T-cell (primary cell): Measurements from ENCODE around the gene ZNF266. TPM values are rescaled to one million over a fixed set of nuclear protein-coding genes. Genes with fewer than 3 reads are reported as not detected.

Source experiments
- ATAC-seq, 4 experiments: fragments of 200-7000 bp in 3 of 4; fragments of 150-1000 bp in 1 of 4; cut with Tn5 transposase; replicated peaks in 1 of 4; 1 replicate in 3 of 4; 2 replicates in 1 of 4; pipeline ENCODE4 v1.10.0; 2021; ENCODE audit warnings: moderate library complexity in 3 of 4, mild to moderate bottlenecking in 2 of 4, moderate number of reproducible peaks in 1 of 4
- CTCF ChIA-PET, 2 donors: fragments of 300-600 bp; sonication (Branson Sonifier 250); formaldehyde crosslinking; loops; one replicate each; lab custom pipeline; 2022; ENCODE audit warnings: antibody characterized with exemption in 2 of 2; lab: Charles Lee
- POLR2A ChIA-PET, 2 donors: fragments of 300-600 bp; sonication (Branson Sonifier 250); formaldehyde crosslinking; loops; one replicate each; lab custom pipeline; 2022; ENCODE audit warnings: antibody characterized with exemption in 2 of 2; lab: Charles Lee
- DNase-seq, 35 experiments: peaks; one replicate each; pipeline versions ENCODE4 v3.0.0 to v3.0.0-alpha.2; 2013 to 2023
- H3K27ac ChIP-seq: one replicate; pipeline ENCODE4 v1.5.1; 2013; ENCODE audit warnings: low read length
- H3K27me3 ChIP-seq, 2 experiments: replicated peaks in 1 of 2; 1 replicate in 1 of 2; 2 replicates in 1 of 2; pipeline versions ENCODE4 v1.6.1 to v1.7.0; 2013; ENCODE audit warnings: low read length in 1 of 2, mixed read lengths in 1 of 2; ENCODE audit not compliant: control insufficient read depth in 2 of 2, insufficient read depth in 2 of 2; ENCODE audit errors: extremely low read depth in 1 of 2
- H3K36me3 ChIP-seq, 2 donors: 1 replicate in 1 of 2; 2 replicates in 1 of 2; pipeline versions ENCODE4 v1.6.1 to v1.7.0; 2013; ENCODE audit warnings: low read length in 1 of 2; ENCODE audit not compliant: control insufficient read depth in 2 of 2, insufficient read depth in 1 of 2; ENCODE audit errors: extremely low read depth in 1 of 2
- H3K4me1 ChIP-seq, 2 experiments: 1 replicate in 1 of 2; 2 replicates in 1 of 2; pipeline versions ENCODE4 v1.6.1 to v1.7.0; 2013; ENCODE audit warnings: low read length in 2 of 2, mixed read lengths in 1 of 2; ENCODE audit not compliant: insufficient read depth in 2 of 2, control insufficient read depth in 1 of 2; ENCODE audit errors: extremely low read depth in 1 of 2
- H3K4me3 ChIP-seq, 2 donors: 1 replicate in 1 of 2; 2 replicates in 1 of 2; pipeline versions ENCODE4 v1.5.1 to v1.7.0; 2013; ENCODE audit warnings: mild to moderate bottlenecking in 2 of 2, low read length in 1 of 2, moderate library complexity in 1 of 2; ENCODE audit not compliant: control insufficient read depth in 1 of 2; ENCODE audit errors: extremely low read depth in 1 of 2
- H3K9me3 ChIP-seq: 2 replicates; pipeline ENCODE4 v1.7.0; 2013
- H3K27ac Mint-ChIP-seq, 2 donors: one replicate each; pipeline ENCODE4 v1.8.0; 2020 to 2021; ENCODE audit warnings: mild to moderate bottlenecking in 2 of 2, mixed read lengths in 2 of 2
- H3K27me3 Mint-ChIP-seq, 2 donors: one replicate each; pipeline ENCODE4 v1.8.0; 2021 to 2022; ENCODE audit warnings: mixed read lengths in 2 of 2
- H3K36me3 Mint-ChIP-seq: one replicate; pipeline ENCODE4 v1.8.0; 2021; ENCODE audit warnings: mixed read lengths
- H3K4me1 Mint-ChIP-seq, 3 donors: one replicate each; pipeline ENCODE4 v1.8.0; 2020 to 2022; ENCODE audit warnings: mixed read lengths in 3 of 3, mild to moderate bottlenecking in 1 of 3
- H3K4me3 Mint-ChIP-seq, 3 donors: one replicate each; pipeline ENCODE4 v1.8.0; 2020 to 2022; ENCODE audit warnings: mild to moderate bottlenecking in 3 of 3, mixed read lengths in 3 of 3, moderate library complexity in 3 of 3
- H3K9me3 Mint-ChIP-seq, 3 donors: one replicate each; pipeline ENCODE4 v1.8.0; 2020 to 2022; ENCODE audit warnings: mixed read lengths in 3 of 3
- WGBS: methylation state at CpG from one replicate; pipeline ENCODE4 v1.1.5; 2013; ENCODE audit warnings: missing lambda C conversion rate; ENCODE audit not compliant: insufficient coverage; 5-methylcytosine and 5-hydroxymethylcytosine counted together
- total RNA-seq, 35 experiments: library from RNA in 6 of 35; stranded (reverse) in 6 of 35; fragments of 120-200 nt in 1 of 35; gene quantifications; one replicate each; pipeline versions ENCODE4 v1.2.1 to v1.2.4 and lab custom pipeline; 2013 to 2026

Gene ZNF266
- total RNA-seq, 5 donors from 2014 or later (not counting 1 experiment from before 2014, with no cell fraction given), result 44.2 to 117 (median 71.1) TPM

DNA sequence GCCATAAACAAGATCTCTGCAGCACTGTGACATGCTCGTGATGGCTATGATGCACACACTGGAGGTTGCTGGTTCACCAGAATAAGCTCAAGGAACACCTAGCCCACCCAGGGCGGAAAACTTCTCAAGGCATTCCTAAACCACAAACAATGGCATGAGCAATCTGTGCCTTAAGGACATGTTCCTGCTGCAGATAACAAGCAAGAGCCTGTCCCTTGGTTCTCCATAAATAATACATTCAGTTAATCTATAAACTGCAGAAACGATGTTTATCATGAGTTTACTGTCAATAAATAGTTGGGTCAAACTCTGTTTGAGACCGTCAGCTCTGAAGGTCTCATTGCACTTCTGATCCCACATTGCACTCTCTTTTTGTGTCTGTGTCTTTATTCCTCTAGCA, 18.6 kb upstream of the ZNF266 start:
- ChIA-PET CTCF (no interaction called here), POLR2A (no interaction called here)
- ATAC-seq (no peak), DNase-seq (no peak)
- Histone ChIP-seq H3K27ac (no peak overlapping the region), H3K9me3 (peaks cover 14% of the 10 kb centered on the region), H3K27me3 (no peaks in the 10 kb centered on the region), H3K36me3 (no peaks in the 10 kb centered on the region), H3K4me1 (no peaks in the 10 kb centered on the region), H3K4me3 (no peak overlapping the region)
- Mint-ChIP-seq H3K4me1 (no peaks in the 10 kb centered on the region), H3K4me3 (no peak overlapping the region), H3K9me3 (peaks cover 28 to 66% (median 65%) of the 10 kb centered on the region in 3 donors), H3K27me3 (no peaks in the 10 kb centered on the region), H3K27ac (no peak overlapping the region), H3K36me3 (peaks cover 10% of the 10 kb centered on the region)
- WGBS, result 72% methylated on average over 3 of the region's 4 CpGs

DNA sequence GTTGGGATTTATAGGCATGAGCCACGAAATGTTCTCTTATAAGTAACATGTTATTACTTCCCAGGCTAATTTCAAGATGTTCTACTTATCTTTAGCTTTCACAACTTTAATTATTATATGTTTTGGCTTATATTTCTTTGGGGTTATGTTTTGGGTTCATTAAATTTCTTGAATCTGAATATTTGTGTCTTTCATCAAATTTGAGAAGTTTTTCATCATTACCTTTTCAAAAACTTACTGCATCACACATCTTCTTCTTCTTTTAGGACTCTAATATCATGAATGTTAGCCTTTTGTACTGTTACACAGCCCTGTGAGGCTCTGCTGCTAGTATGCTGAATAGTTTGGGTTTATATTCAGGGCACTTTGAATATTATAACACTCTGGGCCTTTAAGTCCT, 9.7 kb upstream of the ZNF266 start:
- ATAC-seq (no peak), DNase-seq (no peak)
- no CpG with 5 or more reads among the region's 1 CpG for WGBS
- Mint-ChIP-seq H3K9me3 (peaks cover 11 to 41% (median 24%) of the 10 kb centered on the region in 3 donors), H3K4me1 (no peaks in the 10 kb centered on the region), H3K36me3 (peaks cover 38% of the 10 kb centered on the region), H3K4me3 (no peak overlapping the region), H3K27ac (no peak overlapping the region), H3K27me3 (no peaks in the 10 kb centered on the region)
- H3K4me1 ChIP-seq, result no peaks in the 10 kb centered on the region
- ChIA-PET POLR2A (no interaction called here), CTCF (interaction anchor here in 1 of 2 donors (0.6 kb wide), 1 partner anchor 27 kb away, joined by 3 read pairs; no protein-coding TSS in a partner anchor)
- no peaks in the 10 kb centered on the region for H3K27me3 ChIP-seq
- peaks cover 16% of the 10 kb centered on the region for H3K9me3 ChIP-seq
- H3K4me3 ChIP-seq, result no peak overlapping the region
- no peaks in the 10 kb centered on the region for H3K36me3 ChIP-seq
- H3K27ac ChIP-seq, result no peak overlapping the region

DNA sequence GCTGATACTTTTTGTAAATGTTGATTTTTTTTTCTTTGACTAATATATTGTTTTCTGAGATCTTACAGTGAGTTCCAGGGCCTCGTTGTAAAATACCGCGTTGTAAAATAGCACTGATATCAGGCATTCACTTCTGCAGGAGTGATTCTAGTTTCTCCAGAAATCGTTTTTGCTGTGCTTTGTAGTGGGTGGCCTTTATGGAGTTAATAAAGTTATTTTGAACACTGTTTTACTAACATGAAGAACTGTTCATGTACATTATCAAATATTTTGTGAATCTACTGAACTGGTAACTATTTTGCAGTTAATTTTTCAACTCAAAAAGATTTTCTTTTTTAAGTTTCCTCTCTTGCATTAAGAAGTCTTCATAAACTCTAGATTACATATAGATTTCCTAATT, 985 bp upstream of the ZNF266 start:
- H3K27me3 Mint-ChIP-seq, result no peaks in the 10 kb centered on the region
- ATAC-seq (no peak), DNase-seq (no peak)
- H3K9me3 Mint-ChIP-seq, result peaks cover 0 to 8% (median under 1%) of the 10 kb centered on the region in 3 donors
- H3K36me3 Mint-ChIP-seq, result peaks cover 33% of the 10 kb centered on the region
- H3K27ac Mint-ChIP-seq, result peak overlapping the region; percentile 98
- Histone ChIP-seq H3K4me3 (peak overlapping the region in 1 of 2 donors; percentile 93), H3K27me3 (no peaks in the 10 kb centered on the region), H3K36me3 (peaks cover 7 to 18% of the 10 kb centered on the region in 2 donors), H3K9me3 (peaks cover 3% of the 10 kb centered on the region), H3K4me1 (peaks cover 17 to 21% of the 10 kb centered on the region in 2 experiments), H3K27ac (peak overlapping the region; percentile 90)
- CTCF ChIA-PET, result interaction anchor here in 1 of 2 donors (0.6 to 1.5 kb wide), 2 partner anchors 101 to 113 kb away, joined by 3 to 4 read pairs; partner anchors contain the start of gene ZNF559
- H3K4me3 Mint-ChIP-seq, result peak overlapping the region; percentile 93 to 95 (median 94)
- H3K4me1 Mint-ChIP-seq, result peaks cover 42 to 43% (median 42%) of the 10 kb centered on the region in 3 donors
- POLR2A ChIA-PET, result no interaction called here
- no CpG with 5 or more reads among the region's 4 CpGs for WGBS

GRCh38 chr19:9431475-9431874, 3.9 kb downstream of the ZNF266 start:
- H3K4me3 Mint-ChIP-seq, result no peak overlapping the region
- H3K36me3 Mint-ChIP-seq, result peaks cover 71% of the 10 kb centered on the region
- no peaks in the 10 kb centered on the region for H3K27me3 ChIP-seq
- peaks cover 18 to 20% of the 10 kb centered on the region in 2 experiments for H3K4me1 ChIP-seq
- ChIA-PET POLR2A (no interaction called here), CTCF (interaction anchor here in 1 of 2 donors (0.5 to 1.1 kb wide), 4 partner anchors 154 to 231 kb away, joined by 3 to 4 read pairs (median 3); no protein-coding TSS in a partner anchor)
- no peaks in the 10 kb centered on the region for H3K27me3 Mint-ChIP-seq
- H3K27ac ChIP-seq, result no peak overlapping the region
- WGBS, result 89% methylated on average over 6 of the region's 7 CpGs
- H3K27ac Mint-ChIP-seq, result no peak overlapping the region
- no peak overlapping the region for H3K4me3 ChIP-seq
- DNase-seq (peak in 14 of 35 experiments; percentile 3 to 63 (median 24)), ATAC-seq (no peak)
- H3K36me3 ChIP-seq, result peaks cover 17 to 50% of the 10 kb centered on the region in 2 donors
- H3K4me1 Mint-ChIP-seq, result peaks cover 46 to 54% (median 51%) of the 10 kb centered on the region in 3 donors
- H3K9me3 Mint-ChIP-seq, result peaks cover 0 to 15% (median 4%) of the 10 kb centered on the region in 3 donors
- no peaks in the 10 kb centered on the region for H3K9me3 ChIP-seq

DNA sequence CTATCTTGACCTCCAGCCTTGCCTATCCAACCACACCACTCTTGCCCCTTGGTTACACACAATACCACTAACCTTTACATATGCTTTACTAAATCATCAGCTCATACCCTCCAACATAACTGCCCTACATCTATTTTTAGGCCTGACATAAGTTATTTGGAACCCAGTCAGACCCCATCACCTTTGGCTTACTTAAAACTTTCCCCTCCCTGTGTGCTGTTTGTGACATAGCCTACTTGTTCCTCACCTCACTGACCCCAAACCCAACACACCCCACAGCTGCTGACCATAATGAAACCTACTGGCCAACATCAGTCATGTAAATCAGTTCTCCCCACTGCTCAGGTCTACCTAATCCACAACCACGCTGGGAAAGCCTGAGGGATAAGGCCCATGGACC, 4.9 kb downstream of the ZNF266 start:
- H3K9me3 Mint-ChIP-seq, result peaks cover 0 to 15% (median 4%) of the 10 kb centered on the region in 3 donors
- ChIA-PET POLR2A (no interaction called here), CTCF (no interaction called here)
- H3K36me3 Mint-ChIP-seq, result peaks cover 82% of the 10 kb centered on the region
- Histone ChIP-seq H3K27ac (no peak overlapping the region), H3K9me3 (no peaks in the 10 kb centered on the region), H3K4me3 (no peak overlapping the region), H3K4me1 (peaks cover 14% of the 10 kb centered on the region in 2 experiments), H3K36me3 (peaks cover 20 to 54% of the 10 kb centered on the region in 2 donors), H3K27me3 (no peaks in the 10 kb centered on the region)
- peaks cover 35 to 44% (median 41%) of the 10 kb centered on the region in 3 donors for H3K4me1 Mint-ChIP-seq
- 83% methylated on average over 1 of the region's 1 CpG for WGBS
- no peak overlapping the region for H3K27ac Mint-ChIP-seq
- H3K27me3 Mint-ChIP-seq, result no peaks in the 10 kb centered on the region
- no peak overlapping the region for H3K4me3 Mint-ChIP-seq
- DNase-seq (no peak), ATAC-seq (no peak)

- ChIA-PET POLR2A (no interaction called here), CTCF (no interaction called here)
- DNase-seq (no peak), ATAC-seq (no peak)
- H3K27me3 Mint-ChIP-seq, result no peaks in the 10 kb centered on the region
- no peak overlapping the region for H3K4me3 ChIP-seq
- no peak overlapping the region for H3K4me3 Mint-ChIP-seq
- peaks cover 93% of the 10 kb centered on the region for H3K36me3 Mint-ChIP-seq
- no peaks in the 10 kb centered on the region for H3K9me3 ChIP-seq
- peaks cover 0 to 8% of the 10 kb centered on the region in 2 experiments for H3K4me1 ChIP-seq
- H3K36me3 ChIP-seq, result peaks cover 28 to 73% of the 10 kb centered on the region in 2 donors
- peaks cover 14 to 23% (median 21%) of the 10 kb centered on the region in 3 donors for H3K4me1 Mint-ChIP-seq
- H3K27ac Mint-ChIP-seq, result no peak overlapping the region
- WGBS, result 100% methylated on average over 3 of the region's 6 CpGs
- no peaks in the 10 kb centered on the region for H3K27me3 ChIP-seq
- no peak overlapping the region for H3K27ac ChIP-seq
- H3K9me3 Mint-ChIP-seq, result peaks cover 7 to 28% (median 18%) of the 10 kb centered on the region in 3 donors
Observed at GRCh38 chr19:9427941-9428340, 7.4 kb downstream of the ZNF266 start.
